Measurements from ENCODE around the gene COL19A1. TPM values are rescaled to one million over a fixed set of nuclear protein-coding genes. Genes with fewer than 3 reads are reported as not detected.

Gene COL19A1
- total and polyA plus RNA-seq, 2 donors from 2014 or later, result 0.60 to 1.1 TPM

DNA sequence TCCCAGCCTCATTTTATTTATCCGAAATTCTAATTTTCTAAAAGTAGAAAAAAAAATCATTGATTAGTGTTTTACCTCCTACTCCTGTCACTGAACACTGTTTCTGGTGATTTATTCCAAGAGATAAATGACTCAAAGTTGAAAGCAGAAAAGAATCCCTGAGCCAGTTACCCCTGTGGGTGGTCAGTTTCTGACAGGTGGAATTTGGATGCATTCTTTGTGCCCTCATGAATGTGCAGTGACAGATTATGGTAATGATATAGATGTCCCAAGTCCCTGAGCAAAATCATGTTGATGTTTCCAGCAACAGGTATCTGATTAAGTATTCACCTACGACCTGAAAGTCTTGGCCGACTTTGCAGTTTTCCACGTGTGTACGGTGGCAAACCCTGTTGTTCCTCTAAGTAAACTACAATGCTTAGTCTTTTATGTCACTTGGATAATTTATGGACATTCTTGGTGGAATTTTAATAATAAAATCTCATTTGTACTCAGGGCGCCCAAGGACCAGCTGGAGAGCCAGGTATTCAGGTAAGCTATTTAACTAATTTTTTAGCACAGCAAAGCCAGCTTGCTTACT, 282.9 kb downstream of the COL19A1 start:
- Histone ChIP-seq H3K27ac (ENCODE audit: low read depth in 2 of 2, low read length in 2 of 2) (no peak overlapping the region), H3K4me3 (ENCODE audit: low read length in 3 of 3) (no peak overlapping the region), H3K9me3 (ENCODE audit: control insufficient read depth in 2 of 3, insufficient read depth in 1 of 3, low read length in 3 of 3) (no peaks in the 10 kb centered on the region), H3K9ac (ENCODE audit: low read length in 3 of 3) (no peak overlapping the region), H3K4me1 (ENCODE audit: control insufficient read depth in 2 of 3, insufficient read depth in 2 of 3, low read depth in 1 of 3, low read length in 3 of 3) (no peaks in the 10 kb centered on the region), H3K36me3 (ENCODE audit: control insufficient read depth in 2 of 3, insufficient read depth in 3 of 3, low read length in 3 of 3) (no peaks in the 10 kb centered on the region), H3K27me3 (ENCODE audit: control insufficient read depth, insufficient read depth, low read length) (no peaks in the 10 kb centered on the region)
- TF ChIP-seq, protein P1, sequence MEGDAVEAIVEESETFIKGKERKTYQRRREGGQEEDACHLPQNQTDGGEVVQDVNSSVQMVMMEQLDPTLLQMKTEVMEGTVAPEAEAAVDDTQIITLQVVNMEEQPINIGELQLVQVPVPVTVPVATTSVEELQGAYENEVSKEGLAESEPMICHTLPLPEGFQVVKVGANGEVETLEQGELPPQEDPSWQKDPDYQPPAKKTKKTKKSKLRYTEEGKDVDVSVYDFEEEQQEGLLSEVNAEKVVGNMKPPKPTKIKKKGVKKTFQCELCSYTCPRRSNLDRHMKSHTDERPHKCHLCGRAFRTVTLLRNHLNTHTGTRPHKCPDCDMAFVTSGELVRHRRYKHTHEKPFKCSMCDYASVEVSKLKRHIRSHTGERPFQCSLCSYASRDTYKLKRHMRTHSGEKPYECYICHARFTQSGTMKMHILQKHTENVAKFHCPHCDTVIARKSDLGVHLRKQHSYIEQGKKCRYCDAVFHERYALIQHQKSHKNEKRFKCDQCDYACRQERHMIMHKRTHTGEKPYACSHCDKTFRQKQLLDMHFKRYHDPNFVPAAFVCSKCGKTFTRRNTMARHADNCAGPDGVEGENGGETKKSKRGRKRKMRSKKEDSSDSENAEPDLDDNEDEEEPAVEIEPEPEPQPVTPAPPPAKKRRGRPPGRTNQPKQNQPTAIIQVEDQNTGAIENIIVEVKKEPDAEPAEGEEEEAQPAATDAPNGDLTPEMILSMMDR (IDR thresholded peaks at IDR 0.05; ENCODE audit: borderline replicate concordance, extremely low read depth, insufficient read depth), result no peak
- DNase-seq (no peak), FAIRE-seq (no peak)
- intact Hi-C loops (cut with DNase I), result no loop called here

DNA sequence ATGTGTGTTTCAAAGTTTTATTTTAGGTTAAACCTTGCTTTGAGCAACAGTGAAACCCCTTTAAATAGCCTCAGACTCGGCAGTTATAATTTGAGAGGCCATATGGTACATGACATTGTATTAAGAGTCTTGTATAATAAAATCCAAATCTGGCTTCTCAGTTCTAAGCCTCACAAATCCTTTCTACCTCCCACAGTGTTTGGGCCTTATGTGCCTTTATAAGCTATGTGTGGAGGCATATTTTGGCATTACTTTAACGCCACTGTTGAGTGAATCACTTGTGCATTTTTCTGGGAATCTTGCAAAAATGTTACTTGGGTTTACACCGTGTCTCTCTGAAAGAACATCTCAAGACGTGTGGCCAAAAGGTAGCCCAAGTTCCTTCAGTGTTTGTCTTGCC, 284.2 kb downstream of the COL19A1 start:
- FAIRE-seq, result no peak
- TF ChIP-seq, protein P1 (IDR thresholded peaks at IDR 0.05; ENCODE audit: borderline replicate concordance, extremely low read depth, insufficient read depth), result no peak
- intact Hi-C loops (cut with DNase I), result no loop called here
- H3K36me3 ChIP-seq (ENCODE audit: control insufficient read depth in 2 of 3, insufficient read depth in 3 of 3, low read length in 3 of 3), result no peaks in the 10 kb centered on the region
- no peaks in the 10 kb centered on the region for H3K27me3 ChIP-seq (ENCODE audit: control insufficient read depth, insufficient read depth, low read length)
- no peaks in the 10 kb centered on the region for H3K9me3 ChIP-seq (ENCODE audit: control insufficient read depth in 2 of 3, insufficient read depth in 1 of 3, low read length in 3 of 3)
- H3K4me3 ChIP-seq (ENCODE audit: low read length in 3 of 3), result no peak overlapping the region
- H3K27ac ChIP-seq (ENCODE audit: low read depth in 2 of 2, low read length in 2 of 2), result no peak overlapping the region
- no peak overlapping the region for H3K9ac ChIP-seq (ENCODE audit: low read length in 3 of 3)
- no peaks in the 10 kb centered on the region for H3K4me1 ChIP-seq (ENCODE audit: control insufficient read depth in 2 of 3, insufficient read depth in 2 of 3, low read depth in 1 of 3, low read length in 3 of 3)
- DNase-seq, result no peak

DNA sequence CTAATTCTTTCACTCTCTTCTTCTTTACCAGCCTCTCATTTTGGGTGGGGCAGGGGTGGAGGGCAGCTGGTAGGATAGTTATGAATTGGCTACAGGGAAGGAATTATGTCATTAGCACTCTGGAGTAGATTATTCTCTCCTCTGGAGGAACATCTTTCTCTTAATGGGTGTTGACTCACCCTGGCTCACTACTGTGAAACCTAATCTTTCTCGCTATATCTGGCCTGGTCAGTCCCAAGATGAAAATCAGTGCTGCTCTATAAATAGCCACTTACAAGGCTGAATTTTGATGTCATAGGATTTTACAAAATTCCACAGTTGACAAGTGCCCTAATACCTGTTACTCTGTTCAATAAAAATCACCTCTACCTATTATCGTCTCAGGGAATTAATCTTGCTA, 285.3 kb downstream of the COL19A1 start:
- TF ChIP-seq, protein P1 (IDR thresholded peaks at IDR 0.05; ENCODE audit: borderline replicate concordance, extremely low read depth, insufficient read depth), result no peak
- no peak for FAIRE-seq
- no peak overlapping the region for H3K27ac ChIP-seq (ENCODE audit: low read depth in 2 of 2, low read length in 2 of 2)
- H3K9me3 ChIP-seq (ENCODE audit: control insufficient read depth in 2 of 3, insufficient read depth in 1 of 3, low read length in 3 of 3), result no peaks in the 10 kb centered on the region
- H3K4me1 ChIP-seq (ENCODE audit: control insufficient read depth in 2 of 3, insufficient read depth in 2 of 3, low read depth in 1 of 3, low read length in 3 of 3), result no peaks in the 10 kb centered on the region
- intact Hi-C loops (cut with DNase I), result no loop called here
- DNase-seq, result no peak
- H3K36me3 ChIP-seq (ENCODE audit: control insufficient read depth in 2 of 3, insufficient read depth in 3 of 3, low read length in 3 of 3), result no peaks in the 10 kb centered on the region
- no peaks in the 10 kb centered on the region for H3K27me3 ChIP-seq (ENCODE audit: control insufficient read depth, insufficient read depth, low read length)
- H3K4me3 ChIP-seq (ENCODE audit: low read length in 3 of 3), result no peak overlapping the region
- H3K9ac ChIP-seq (ENCODE audit: low read length in 3 of 3), result no peak overlapping the region

DNA sequence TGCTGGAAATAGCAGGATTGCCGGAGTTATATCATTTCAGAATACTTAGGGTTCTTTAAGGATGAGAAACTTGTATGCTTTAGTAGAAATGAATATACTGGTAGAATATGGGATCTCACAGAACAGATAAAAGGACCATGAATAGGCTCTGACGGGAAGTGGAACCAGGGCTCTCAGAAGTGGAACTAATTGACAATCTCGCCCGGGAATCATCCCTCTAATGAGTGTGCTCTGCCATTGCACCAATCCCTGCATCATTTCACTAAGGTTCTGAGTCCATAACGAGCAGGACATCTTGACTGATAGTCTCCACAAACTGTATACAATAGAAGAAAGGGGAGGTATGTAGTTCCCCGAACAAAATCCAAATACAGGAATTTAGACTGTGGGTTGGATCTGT, 286.4 kb downstream of the COL19A1 start:
- no peak overlapping the region for H3K9ac ChIP-seq (ENCODE audit: low read length in 3 of 3)
- DNase-seq, result no peak
- no peaks in the 10 kb centered on the region for H3K27me3 ChIP-seq (ENCODE audit: control insufficient read depth, insufficient read depth, low read length)
- TF ChIP-seq, protein P1 (IDR thresholded peaks at IDR 0.05; ENCODE audit: borderline replicate concordance, extremely low read depth, insufficient read depth), result no peak
- H3K27ac ChIP-seq (ENCODE audit: low read depth in 2 of 2, low read length in 2 of 2), result no peak overlapping the region
- no peaks in the 10 kb centered on the region for H3K4me1 ChIP-seq (ENCODE audit: control insufficient read depth in 2 of 3, insufficient read depth in 2 of 3, low read depth in 1 of 3, low read length in 3 of 3)
- intact Hi-C loops (cut with DNase I), result no loop called here
- no peak for FAIRE-seq
- no peaks in the 10 kb centered on the region for H3K36me3 ChIP-seq (ENCODE audit: control insufficient read depth in 2 of 3, insufficient read depth in 3 of 3, low read length in 3 of 3)
- no peak overlapping the region for H3K4me3 ChIP-seq (ENCODE audit: low read length in 3 of 3)
- no peaks in the 10 kb centered on the region for H3K9me3 ChIP-seq (ENCODE audit: control insufficient read depth in 2 of 3, insufficient read depth in 1 of 3, low read length in 3 of 3)
